MM.1S (cell line): ENCODE measurements around the gene ACOXL.

Experiments used
- EZH2 ChIP-seq: fragments of 300-600 bp; sonication (generic); optimal IDR thresholded peaks from 2 replicates; pipeline ENCODE3; 2017; ENCODE audit warnings: low read depth, mild to moderate bottlenecking, antibody characterized with exemption, low read length, mixed read lengths
- EZH2phosphoT487 ChIP-seq: fragments of 300-600 bp; sonication (generic); IDR thresholded peaks from 2 replicates; pipeline ENCODE4 v1.6.1; 2018; ENCODE audit warnings: antibody characterized with exemption, low read length
- TF ChIP-seq, protein P1 (sequence below): fragments of 300-600 bp; sonication (generic); IDR thresholded peaks from 2 replicates; pipeline ENCODE4 v1.5.1; 2016; ENCODE audit warnings: antibody characterized with exemption, low read length, mixed read lengths

DNA sequence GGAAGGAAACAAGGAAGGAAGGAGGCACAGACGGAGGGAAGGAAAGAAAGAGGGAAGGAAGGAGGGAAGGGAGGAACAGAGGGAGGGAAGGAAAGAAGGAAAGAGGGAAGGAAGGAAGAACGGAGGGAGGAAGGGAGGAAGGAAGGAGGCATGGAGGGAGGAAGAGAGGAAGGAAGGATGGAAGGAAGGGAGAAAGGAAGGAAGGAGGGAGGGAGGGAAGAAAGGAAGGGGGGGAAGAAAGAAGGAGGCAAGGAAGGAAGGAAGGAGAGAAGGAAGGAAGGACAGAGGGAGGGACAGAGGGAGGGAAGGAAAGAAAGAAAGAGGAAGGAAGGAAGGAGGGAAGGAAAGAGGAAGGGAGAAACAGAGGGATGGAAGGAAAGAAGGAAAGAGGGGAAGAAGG lies 7.6 kb upstream of the ACOXL start:
- TF ChIP-seq, protein P1, sequence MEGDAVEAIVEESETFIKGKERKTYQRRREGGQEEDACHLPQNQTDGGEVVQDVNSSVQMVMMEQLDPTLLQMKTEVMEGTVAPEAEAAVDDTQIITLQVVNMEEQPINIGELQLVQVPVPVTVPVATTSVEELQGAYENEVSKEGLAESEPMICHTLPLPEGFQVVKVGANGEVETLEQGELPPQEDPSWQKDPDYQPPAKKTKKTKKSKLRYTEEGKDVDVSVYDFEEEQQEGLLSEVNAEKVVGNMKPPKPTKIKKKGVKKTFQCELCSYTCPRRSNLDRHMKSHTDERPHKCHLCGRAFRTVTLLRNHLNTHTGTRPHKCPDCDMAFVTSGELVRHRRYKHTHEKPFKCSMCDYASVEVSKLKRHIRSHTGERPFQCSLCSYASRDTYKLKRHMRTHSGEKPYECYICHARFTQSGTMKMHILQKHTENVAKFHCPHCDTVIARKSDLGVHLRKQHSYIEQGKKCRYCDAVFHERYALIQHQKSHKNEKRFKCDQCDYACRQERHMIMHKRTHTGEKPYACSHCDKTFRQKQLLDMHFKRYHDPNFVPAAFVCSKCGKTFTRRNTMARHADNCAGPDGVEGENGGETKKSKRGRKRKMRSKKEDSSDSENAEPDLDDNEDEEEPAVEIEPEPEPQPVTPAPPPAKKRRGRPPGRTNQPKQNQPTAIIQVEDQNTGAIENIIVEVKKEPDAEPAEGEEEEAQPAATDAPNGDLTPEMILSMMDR, result no peak
- TF ChIP-seq EZH2phosphoT487, result no peak
- no peak for TF ChIP-seq EZH2
